CD4-positive, alpha-beta T cell treated with Interleukin-12 subunit alpha and Interleukin-12 subunit beta, for 1 hour (primary cell): ENCODE data around the gene SYNPO2L.
"Not testable (repeated sequence)": the region's sequence is repeated elsewhere in the genome, so short reads cannot be mapped to it uniquely, and the experiment has no call there.

Experiments used
- DNase-seq: peaks from one replicate; pipeline ENCODE4 v3.0.0-alpha.2; 2020

The SYNPO2L gene

DNA sequence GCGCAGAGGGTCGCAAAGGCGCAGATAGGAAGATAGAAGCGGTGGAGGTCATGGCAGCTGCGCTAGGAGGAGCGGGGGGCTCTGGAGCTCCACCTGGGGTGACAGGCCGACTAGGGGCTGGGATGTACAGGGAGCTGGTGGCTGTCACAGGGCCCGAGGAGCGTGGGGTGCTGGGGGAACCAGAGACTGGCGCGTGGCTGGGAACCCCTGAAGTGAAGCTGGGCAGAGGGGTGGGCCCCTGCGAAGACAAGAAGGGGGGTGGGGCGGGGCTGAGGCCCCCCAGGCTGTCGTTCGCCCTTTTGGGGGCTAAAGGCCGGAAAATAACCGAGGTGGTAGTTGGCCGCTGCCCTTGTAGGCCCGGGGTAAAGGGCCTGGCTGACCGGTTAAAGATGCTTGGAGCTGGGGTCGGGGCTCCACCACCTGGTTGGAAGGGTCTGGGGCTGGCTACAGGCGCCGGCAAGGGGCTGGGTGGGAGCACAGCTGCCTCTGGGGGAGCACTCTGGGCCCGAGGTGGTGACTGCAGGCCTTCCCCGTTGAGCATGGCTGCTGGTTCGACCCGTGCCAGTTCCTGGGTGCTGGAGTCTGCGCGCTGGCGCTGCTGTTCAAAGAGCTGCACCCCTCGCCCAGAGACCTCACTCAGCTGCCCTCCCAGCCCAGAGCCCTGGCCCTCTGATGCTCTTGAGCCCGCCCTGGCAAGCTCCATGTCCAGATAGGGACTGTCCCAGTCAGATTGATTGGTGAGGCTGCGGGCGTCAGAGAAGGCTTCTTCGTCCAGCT lies 7.8 kb downstream of the SYNPO2L start:
- no peak for DNase-seq

DNA sequence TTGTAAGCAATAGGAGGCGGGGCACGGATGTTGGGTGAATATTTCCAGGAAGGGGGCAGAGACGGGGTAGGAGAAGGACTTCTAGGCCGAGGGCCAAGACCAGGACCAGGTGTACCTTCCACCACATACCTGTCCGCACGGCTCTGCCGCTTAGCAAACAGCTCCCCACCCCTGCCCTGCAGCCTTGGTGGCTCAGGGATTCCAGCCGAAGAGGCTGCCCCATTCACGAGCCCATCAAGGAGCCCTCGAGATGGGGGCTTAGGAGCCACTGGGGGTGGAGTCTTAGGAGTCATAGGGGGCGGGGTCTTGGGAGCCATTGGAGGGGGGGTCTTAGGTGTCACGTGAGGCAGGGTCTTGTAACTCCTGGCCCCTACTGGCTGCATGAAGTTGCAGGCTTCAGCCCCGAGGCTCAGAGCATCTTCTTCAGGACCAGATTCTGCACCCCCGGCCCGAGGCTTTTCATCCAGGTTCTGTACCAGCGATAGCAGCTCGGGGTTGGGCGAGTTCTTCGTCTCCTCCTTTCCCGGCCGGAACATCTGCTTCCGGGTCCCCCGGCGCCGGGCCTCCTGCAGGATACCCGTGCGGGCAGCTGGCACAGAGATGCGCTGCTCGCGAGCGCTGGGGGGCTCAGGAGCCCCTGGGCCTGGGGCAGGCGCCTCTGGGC lies 8.5 kb downstream of the SYNPO2L start:
- DNase-seq: peak; percentile 2

GRCh38 chr10:73646598-73647041 lies 9.2 kb downstream of the SYNPO2L start:
- no peak for DNase-seq

- no peak for DNase-seq
These were observed 10.6 kb downstream of the SYNPO2L start for GRCh38 chr10:73645251-73645650.

DNA sequence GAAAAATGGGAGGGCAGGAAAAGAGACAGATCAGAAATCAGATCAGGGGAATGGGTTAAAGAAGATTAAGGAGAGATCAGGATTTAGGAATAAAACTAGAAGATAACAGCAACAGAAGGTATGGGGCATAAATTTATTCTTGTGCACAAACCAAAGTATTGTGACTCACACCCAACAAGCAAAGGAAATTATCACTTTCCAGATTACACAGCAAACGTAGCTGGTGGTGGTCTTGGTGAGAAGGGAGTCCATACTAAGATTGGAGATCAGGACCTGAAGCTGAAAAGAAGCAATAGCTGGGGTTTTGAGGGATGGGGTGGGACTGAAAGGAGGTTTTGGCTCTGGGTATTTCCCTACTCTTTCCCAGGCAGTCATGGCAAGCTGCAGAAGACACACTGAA lies 11.1 kb downstream of the SYNPO2L start:
- DNase-seq: no peak

GRCh38 chr10:73644015-73644743 lies 11.7 kb downstream of the SYNPO2L start:
- peak; percentile 71 for DNase-seq

DNA sequence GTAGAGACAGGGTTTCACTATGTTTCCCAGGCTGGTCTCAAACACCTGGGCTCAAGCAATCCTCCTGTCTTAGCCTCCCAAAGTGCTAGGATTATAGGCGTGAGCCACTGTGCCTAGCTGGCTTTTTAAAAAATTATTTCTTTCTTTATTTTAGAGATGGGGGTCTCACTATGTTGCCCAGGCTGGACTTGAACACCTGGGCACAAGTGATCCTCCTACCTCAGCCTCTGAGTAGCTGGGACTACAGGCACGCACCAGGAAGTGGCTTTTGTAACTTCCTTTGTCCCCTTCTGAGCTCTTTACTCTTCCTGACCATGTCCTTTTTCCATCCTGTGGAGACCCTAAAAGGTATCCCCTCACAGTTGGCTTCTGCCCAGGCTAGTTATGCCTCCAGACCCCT lies 12.5 kb downstream of the SYNPO2L start:
- DNase-seq: no peak

- DNase-seq: no peak
These were observed 14.3 kb downstream of the SYNPO2L start, which contains the start of gene MYOZ1 for GRCh38 chr10:73641328-73642060. TSS of gene MYOZ1 (minus strand) at chr10:73641474. CDS start at chr10:73640017, 1,457 bp downstream.

- DNase-seq: no peak
These were observed 16.5 kb downstream of the SYNPO2L start for GRCh38 chr10:73639286-73639685.

GRCh38 chr10:73635781-73636180 lies 20.0 kb downstream of the SYNPO2L start:
- no peak for DNase-seq

DNA sequence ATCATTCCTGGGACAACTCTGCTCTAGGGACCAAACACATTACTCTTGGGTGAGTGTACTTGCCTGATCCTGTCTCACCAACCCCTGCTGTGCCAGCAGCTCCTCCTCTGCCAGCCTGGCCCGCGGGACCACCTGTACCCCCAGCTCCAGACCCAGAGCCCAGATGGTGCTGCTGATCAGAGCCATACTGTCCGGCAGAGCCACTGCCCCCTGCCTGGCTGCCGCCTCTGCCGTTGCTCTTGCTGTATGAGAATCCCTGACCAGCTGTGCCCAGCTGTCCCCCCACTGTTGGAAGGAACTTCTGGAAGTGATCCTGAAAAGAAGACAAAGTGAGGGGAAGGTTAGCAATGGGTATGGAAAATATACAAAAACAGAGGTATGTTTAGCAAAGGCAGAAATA lies 21.4 kb downstream of the SYNPO2L start:
- no peak for DNase-seq

DNA sequence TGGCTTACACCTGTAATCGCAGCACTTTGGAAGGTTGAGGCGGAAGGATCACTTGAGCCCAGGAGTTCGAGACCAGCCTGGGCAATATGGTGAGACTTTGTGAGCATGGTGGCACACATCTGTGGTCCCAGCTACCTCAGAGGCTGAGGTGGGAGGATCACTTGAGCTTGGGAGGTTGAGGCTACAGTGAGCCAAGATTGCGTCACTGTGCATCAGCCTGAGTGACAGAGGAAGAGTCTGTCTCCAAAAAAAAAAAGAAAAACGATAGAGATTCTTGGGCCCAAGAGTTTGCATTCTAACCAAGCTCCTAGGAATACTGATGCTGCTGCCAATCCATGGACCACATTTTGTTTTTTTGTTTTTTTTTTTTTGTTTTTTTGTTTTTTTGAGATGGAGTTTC lies 26.7 kb downstream of the SYNPO2L start:
- no peak for DNase-seq

DNA sequence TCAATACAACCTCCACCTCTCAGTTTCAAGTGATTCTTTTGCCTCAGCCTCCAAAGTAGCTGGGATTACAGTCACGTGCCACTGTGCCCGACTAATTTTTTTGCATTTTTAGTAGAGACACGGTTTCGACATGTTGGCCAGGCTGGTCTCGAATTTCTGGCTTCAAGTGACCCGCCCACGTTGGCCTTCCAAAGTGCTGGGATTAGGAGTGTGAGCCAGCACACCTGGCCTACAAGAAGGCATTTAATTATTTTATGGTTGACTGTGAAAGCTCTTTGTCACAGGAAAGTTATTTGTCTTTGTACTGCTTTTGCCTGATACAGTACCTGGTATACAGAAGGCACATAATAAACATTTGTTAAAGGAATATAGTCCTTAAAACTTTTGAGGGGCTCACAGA lies 27.4 kb downstream of the SYNPO2L start:
- no peak for DNase-seq

GRCh38 chr10:73627300-73627699 lies 28.5 kb downstream of the SYNPO2L start:
- no peak for DNase-seq

DNA sequence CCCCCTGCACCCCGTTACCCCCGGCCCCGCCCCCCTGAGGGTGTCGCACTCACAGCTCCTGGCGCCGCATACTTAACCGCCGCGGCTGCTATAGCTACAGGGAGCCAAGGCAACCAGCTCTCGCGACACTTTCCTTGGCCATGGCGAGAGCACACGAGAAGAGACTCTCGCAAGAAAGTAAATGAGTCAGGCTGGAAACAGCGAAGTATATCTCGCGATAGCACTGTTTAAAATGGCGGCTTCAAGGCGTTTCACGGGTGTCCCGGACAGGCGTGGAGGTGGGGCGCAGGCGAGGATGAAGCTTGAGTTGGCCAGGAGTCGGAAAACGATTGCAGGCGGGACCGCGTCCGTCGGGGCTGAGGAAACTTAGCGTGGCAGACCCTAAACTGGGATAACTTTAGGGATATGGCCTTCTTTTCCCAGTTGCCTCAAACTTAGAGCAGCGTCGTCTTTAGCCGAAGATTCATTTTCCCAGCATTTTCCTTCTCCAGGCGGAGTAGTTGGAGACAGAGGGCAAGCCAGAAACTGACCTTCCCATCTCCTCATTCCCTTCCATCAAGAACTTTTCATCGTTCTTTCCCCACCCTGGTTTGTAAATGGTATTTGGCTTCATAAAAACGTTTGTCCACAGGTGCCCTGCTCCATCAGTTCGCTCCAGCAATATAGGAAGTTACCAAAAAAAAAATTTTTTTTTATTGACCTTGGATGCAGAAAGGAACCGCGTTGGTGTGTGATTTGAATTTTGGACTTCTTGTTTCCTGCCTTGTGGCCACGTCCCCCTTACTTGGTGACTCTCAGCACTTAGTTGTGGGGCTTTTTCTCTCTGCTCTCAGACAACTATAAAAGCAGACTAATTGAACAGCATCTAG lies 29.7 kb downstream of the SYNPO2L start:
- peak; percentile 96 for DNase-seq

DNA sequence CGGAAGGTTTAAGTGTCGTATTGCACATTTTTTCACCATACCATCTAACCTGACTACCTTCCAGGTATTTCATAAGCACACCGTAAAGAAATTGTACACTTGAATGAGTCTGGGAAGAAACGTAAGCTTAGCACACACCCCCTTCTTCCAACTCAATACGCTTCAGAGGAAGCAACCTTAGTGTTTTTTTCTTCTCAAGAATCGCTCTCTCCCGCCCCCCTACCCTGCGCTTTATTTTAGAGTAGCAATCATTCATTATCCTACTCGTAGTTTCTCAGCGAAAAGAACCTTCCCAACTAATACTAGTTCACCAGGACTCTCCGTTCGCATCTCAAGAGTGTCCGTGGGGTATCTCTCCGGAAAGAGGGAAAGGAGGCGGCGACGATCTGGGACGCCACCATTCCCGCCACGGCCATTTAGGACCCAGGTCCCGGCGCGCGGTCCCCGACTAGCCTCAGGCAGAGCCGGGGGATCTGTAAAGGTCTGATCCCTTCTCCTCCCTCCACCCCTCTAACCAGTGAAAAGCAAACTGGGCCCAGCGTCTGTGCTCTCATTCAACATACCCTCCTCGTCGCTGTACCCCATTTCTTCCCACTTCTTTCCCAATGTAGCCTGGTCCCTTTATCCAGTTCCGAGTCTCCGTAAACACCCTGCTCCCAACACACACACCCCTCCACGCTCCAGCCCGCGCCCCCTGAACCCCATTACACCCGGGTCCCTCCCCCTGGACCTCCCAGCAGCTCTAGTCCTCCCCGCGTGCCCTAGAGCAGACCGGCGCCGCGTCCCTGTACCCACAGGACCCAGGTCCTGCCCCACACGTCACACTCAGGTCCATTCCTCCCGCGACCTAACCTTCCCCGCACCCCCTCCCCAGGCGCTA lies 30.6 kb downstream of the SYNPO2L start:
- DNase-seq: peak; percentile 9

DNA sequence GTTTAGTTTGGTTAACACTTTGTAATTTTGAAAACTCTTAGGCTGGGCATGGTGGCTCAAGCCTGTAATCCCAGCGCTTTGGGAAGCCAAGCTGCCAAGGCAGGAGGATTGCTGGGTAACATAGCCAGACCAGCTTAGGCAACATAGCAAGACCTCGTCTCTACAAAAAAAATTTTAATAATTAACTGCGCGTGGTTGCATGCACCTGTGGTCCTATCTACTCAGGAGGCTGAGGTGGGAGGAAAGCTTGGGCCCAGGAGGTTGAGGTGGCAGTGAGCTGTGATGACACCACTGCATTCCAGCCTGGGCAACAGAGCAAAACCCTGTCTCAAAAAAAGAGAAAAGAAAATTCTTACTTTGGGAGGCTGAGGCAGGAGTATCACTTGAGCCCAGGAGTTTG lies 32.8 kb downstream of the SYNPO2L start:
- no peak for DNase-seq

DNA sequence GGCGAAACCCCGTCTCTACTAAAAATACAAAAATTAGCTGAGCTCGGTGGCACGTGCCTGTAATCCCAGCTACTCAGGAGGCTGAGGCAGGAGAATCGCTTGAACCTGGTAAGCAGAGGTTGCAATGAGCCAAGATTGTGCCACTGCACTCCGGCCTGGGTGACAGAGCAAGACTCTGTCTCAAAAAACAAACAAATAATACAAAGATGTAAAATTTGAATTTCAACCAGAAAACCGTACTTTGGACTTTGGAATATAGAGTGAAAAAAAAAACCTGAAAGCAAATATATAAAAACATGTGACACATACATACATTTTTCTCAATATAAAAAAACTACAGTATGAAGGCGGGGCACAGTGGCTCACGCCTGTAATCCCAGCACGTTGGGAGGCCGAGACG lies 34.9 kb downstream of the SYNPO2L start:
- DNase-seq: not testable (repeated sequence)

- DNase-seq: not testable (repeated sequence)
These were observed 38.7 kb downstream of the SYNPO2L start for GRCh38 chr10:73617143-73617542.

- no peak for DNase-seq
These were observed 41.1 kb downstream of the SYNPO2L start for GRCh38 chr10:73614720-73615119.

DNA sequence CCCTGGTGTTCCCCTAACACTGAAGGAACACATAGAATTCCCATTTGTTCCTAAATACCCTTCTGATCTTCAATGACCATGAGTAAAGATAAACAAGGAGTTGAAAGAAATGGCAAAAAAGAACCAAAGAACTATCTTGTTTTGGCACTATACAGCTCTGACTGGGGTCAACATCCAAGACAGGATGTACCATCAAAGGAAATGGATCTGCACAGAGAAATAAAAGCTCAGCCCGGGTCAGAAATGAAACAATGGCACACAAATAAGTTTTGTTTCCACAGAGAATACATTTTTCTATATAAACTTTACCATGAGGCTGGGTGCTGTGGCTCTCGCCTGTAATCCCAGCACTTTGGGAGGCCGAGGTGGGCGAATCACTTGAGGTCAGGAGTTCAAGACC lies 46.7 kb downstream of the SYNPO2L start:
- DNase-seq: no peak
